Stimulated activated CD8-positive, alpha-beta memory T cell treated with anti-CD3 and anti-CD28 coated beads, Interleukin-2, amount 100 ng/mL, for 1 hour (primary cell): ENCODE measurements around the gene RAD23A.
"Not testable (repeated sequence)": the region's sequence is repeated elsewhere in the genome, so short reads cannot be mapped to it uniquely, and the experiment has no call there.

Experiments
- DNase-seq, 2 donors: peaks; one replicate each; pipeline ENCODE4 v3.0.0-alpha.2; 2020; ENCODE audit warnings: low read depth in 2 of 2

The RAD23A gene

GRCh38 chr19:12937927-12938778 is 7.5 kb upstream of the RAD23A start, which contains the start of gene CALR:
Gene CALR, plus strand, starts transcription at chr19:12938609. Its CDS starts 71 bp downstream, at chr19:12938680.
- peak; percentile 98 to 99 for DNase-seq

DNA sequence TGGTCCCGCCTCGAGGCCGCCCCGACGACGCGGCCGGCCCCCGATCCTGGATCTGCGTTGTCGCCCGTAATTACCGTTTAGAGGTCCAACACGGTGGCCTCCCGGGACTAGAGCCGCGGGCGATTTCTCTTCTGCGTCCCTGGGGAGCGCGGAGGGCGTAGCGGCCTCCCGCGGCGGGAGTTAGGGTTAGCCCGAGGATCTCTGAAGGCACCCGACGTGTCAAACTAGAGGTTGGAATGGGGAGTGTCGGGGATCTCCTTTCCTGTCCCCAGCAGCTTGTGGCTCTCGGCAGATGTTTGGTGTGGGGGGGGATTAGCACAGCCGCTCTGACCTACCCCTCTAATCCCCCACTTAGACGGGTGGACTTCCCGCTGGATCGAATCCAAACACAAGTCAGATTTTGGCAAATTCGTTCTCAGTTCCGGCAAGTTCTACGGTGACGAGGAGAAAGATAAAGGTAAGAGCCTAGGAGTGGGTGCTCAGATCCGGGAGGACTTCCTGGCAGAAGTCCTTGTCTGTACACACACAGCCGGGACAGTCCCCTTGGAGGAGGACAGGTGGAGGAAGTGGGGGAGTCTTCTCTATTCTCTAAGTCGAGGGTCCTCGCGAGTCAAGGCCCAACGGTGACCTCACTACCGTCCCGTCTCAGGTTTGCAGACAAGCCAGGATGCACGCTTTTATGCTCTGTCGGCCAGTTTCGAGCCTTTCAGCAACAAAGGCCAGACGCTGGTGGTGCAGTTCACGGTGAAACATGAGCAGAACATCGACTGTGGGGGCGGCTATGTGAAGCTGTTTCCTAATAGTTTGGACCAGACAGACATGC is 6.7 kb upstream of the RAD23A start:
- no peak for DNase-seq

- DNase-seq, result no peak
Observed at GRCh38 chr19:12939975-12940423, 5.7 kb upstream of the RAD23A start.

GRCh38 chr19:12940897-12941296 is 4.8 kb upstream of the RAD23A start:
- no peak for DNase-seq

DNA sequence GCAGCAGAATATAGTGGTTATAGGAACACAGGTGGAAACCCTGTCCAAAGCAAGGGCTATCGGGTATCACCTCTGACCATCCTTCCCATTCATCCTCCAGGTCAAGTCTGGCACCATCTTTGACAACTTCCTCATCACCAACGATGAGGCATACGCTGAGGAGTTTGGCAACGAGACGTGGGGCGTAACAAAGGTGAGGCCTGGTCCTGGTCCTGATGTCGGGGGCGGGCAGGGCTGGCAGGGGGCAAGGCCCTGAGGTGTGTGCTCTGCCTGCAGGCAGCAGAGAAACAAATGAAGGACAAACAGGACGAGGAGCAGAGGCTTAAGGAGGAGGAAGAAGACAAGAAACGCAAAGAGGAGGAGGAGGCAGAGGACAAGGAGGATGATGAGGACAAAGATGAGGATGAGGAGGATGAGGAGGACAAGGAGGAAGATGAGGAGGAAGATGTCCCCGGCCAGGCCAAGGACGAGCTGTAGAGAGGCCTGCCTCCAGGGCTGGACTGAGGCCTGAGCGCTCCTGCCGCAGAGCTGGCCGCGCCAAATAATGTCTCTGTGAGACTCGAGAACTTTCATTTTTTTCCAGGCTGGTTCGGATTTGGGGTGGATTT is 2.1 kb upstream of the RAD23A start:
- no peak for DNase-seq

- DNase-seq, result no peak
Observed at GRCh38 chr19:12944104-12944674, 1.5 kb upstream of the RAD23A start.

DNA sequence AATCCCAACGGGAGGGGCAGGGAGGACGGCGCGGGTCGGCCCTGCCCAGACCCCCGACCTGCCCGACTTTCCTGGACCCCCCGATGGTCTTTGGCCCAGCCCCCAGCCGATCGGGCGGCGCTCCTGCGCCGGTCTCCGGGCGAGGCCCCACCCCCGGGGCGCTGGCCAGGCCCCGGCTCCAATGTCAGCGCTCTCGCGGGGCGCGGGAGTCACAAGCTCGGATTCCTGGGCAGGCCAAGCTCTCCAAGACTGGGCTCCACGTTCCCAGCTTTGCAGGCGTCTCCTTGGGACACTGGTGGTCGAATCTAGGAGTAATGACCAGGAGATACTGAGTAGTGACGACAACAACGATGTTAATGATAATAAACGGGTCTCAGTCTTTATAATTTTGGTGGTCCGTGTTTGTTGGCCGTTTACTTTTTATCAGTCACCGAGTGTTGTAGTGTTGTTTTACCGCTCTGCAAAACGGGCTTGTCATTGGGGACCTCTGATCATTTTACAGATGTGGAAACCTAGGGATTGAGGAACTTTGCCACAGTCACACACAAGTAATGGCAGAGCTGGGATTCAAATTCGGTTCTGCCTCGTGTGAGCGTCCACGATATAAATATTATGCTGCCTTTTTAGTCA is 545 bp downstream of the RAD23A start:
- DNase-seq, result peak in 1 of 2 donors; percentile 33

- no peak for DNase-seq
Observed at GRCh38 chr19:12946731-12947496, 1.3 kb downstream of the RAD23A start.

GRCh38 chr19:12947702-12948611 is 2.3 kb downstream of the RAD23A start:
- no peak for DNase-seq

GRCh38 chr19:12948612-12949362 is 3.1 kb downstream of the RAD23A start:
- DNase-seq, result no peak

DNA sequence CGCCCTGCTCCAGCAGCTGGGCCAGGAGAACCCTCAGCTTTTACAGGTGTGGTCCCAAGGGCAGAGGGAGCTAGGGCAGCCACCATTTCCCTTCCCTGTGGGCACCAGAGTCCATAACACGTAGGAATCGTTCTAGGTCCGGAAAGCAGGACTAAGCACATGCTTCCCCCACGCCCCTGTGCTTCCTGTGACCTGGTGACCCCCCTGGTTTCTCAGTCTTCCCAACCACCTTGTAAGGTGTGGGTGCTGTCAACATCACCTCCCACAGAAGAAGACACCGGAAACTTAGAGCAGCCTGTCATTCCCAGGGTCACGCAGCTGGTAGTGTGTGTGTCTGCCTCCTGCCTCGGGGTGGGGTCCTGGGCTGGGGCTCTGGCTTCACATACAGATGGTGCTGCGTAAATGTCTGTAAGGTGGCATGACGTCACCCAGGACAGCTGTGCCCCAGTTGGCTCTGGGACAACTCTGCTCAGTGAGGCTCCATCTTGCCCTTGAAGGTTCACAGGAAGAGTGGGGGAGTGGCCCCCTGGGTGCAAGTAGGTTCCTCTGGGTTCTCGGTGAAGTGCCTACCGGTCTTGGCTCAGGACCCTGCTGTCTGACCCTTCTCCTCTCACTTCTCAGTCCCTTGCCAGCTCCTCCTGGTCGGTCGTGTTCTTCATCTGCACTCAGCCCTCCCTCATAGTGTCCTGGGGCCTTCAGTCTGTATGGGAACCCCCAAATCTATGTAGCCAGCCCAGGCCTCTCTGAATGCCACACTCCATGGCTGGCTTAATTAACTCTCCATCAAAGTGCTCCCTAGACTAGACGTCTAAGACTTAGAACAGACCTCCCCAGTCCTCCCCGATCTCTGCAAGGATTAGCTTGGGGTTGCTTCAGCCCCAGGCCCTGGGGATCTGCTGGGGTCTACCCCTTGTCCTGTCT is 4.0 kb downstream of the RAD23A start:
- DNase-seq, result no peak

DNA sequence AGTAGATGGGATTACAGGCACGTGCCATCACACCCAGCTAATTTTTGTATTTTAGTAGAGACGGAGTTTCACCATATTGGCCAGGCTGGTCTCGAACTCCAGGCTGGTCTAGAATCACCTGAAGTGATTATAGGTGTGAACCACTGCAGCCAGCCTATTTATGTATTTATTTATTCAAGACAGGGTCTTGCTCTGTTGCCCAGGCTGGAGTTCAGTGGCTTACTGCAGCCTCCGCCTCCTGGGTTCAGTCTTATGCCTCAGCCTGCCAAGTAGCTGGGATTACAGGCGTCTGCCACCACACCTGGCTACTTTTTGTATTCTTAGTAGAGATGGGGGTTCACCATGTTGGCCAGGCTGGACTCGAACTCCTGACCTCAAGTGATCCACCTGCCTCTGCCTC is 6.4 kb downstream of the RAD23A start:
- not testable (repeated sequence) for DNase-seq

DNA sequence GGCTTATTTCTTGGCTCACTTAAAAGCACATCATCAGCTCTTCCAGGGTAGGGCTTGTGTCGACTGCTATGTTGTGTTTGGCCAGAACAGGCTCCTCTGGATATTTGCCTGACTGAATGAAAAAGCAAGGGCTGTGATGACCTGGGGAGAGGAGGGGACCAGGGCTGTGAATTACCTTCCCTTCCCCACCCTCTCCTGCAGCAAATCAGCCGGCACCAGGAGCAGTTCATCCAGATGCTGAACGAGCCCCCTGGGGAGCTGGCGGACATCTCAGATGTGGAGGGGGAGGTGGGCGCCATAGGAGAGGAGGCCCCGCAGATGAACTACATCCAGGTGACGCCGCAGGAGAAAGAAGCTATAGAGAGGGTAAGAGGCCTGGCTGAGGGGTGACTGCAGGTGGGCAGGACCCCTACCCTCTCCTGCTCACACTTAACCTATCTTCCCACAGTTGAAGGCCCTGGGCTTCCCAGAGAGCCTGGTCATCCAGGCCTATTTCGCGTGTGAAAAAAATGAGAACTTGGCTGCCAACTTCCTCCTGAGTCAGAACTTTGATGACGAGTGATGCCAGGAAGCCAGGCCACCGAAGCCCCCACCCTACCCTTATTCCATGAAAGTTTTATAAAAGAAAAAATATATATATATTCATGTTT is 7.0 kb downstream of the RAD23A start:
- no peak for DNase-seq

- no peak for DNase-seq
Observed at GRCh38 chr19:12953138-12953798, 7.6 kb downstream of the RAD23A start.

GRCh38 chr19:12953799-12954611 is 8.3 kb downstream of the RAD23A start:
- no peak for DNase-seq

DNA sequence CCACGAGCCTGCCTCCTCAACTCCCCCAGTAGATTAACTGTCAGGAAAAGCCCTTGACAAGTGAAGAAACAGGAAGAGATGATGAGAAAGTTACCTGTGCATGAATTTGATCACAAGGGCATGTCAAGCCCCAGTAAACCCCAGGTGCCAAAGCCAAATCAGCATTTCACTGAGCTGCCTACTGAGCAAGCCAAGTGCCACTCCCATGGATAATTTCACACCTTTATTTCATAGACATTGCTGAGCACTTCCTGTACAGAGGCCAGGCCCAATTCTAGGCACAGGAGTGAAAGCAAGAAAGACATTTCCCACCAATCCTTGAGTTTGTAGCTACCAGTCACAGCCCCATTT is 8.9 kb downstream of the RAD23A start:
- DNase-seq, result no peak
